ENCODE measurements around the gene GFAP. TPM values are rescaled to one million over a fixed set of nuclear protein-coding genes. Genes with fewer than 3 reads are reported as not detected.

Gene GFAP
- total and polyA plus RNA-seq, 4 donors = 0.24 to 0.42 (median 0.33) TPM; not detected in 1

- no peak overlapping the region for H3K27ac ChIP-seq (ENCODE audit: low read depth in 1 of 2, low read length in 2 of 2)
- H3K4me3 ChIP-seq (ENCODE audit: low read depth in 1 of 3, low read length in 3 of 3) = no peak overlapping the region
- H3K36me3 ChIP-seq (ENCODE audit: control insufficient read depth in 4 of 4, insufficient read depth in 3 of 4, low read depth in 1 of 4, low read length in 3 of 4) = no peaks in the 10 kb centered on the region
- TF ChIP-seq CTCF (IDR thresholded peaks at IDR 0.05; ENCODE audit: low read depth, low read length, missing input control) (no peak), HNF4G (IDR thresholded peaks at IDR 0.05) (no peak), FOXA1 (IDR thresholded peaks at IDR 0.05) (no peak), ZBTB33 (IDR thresholded peaks at IDR 0.05) (no peak), JUND (IDR thresholded peaks at IDR 0.05) (no peak), SP1 (IDR thresholded peaks at IDR 0.05) (no peak), FOXA2 (IDR thresholded peaks at IDR 0.05) (no peak), YY1 (IDR thresholded peaks at IDR 0.05) (no peak), EGR1 (IDR thresholded peaks at IDR 0.05; ENCODE audit: low read depth in 2 of 2) (no peak), RXRA (IDR thresholded peaks at IDR 0.05) (no peak), ATF3 (IDR thresholded peaks at IDR 0.05) (no peak), TAF1 (conservative IDR thresholded peaks at IDR 0.05) (no peak), REST (IDR thresholded peaks at IDR 0.05) (no peak), RAD21 (IDR thresholded peaks at IDR 0.05) (no peak)
- H3K27me3 ChIP-seq (ENCODE audit: control insufficient read depth in 4 of 4, insufficient read depth in 4 of 4, low read length in 3 of 4) = no peaks in the 10 kb centered on the region
- WGBS = 93% methylated on average over 4 of the region's 4 CpGs
- no peaks in the 10 kb centered on the region for H3K9me3 ChIP-seq (ENCODE audit: control insufficient read depth in 4 of 4, low read length in 3 of 4)
- no peak for DNase-seq (ENCODE audit: low spot score)
- H3K9ac ChIP-seq (ENCODE audit: low read depth in 1 of 2, low read length in 2 of 2) = no peak overlapping the region
- H3K4me1 ChIP-seq (ENCODE audit: control insufficient read depth in 4 of 4, insufficient read depth in 4 of 4, low read length in 3 of 4) = peaks cover 0 to 16% (median 10%) of the 10 kb centered on the region in 4 donors
Observed at GRCh38 chr17:44914148-44914547, 1.2 kb downstream of the GFAP start.

GRCh38 chr17:44913676-44914075 lies 1.6 kb downstream of the GFAP start:
- peaks cover 0 to 16% (median 10%) of the 10 kb centered on the region in 4 donors for H3K4me1 ChIP-seq (ENCODE audit: control insufficient read depth in 4 of 4, insufficient read depth in 4 of 4, low read length in 3 of 4)
- 82% methylated on average over 6 of the region's 6 CpGs for WGBS
- H3K27ac ChIP-seq (ENCODE audit: low read depth in 1 of 2, low read length in 2 of 2) = no peak overlapping the region
- TF ChIP-seq REST (IDR thresholded peaks at IDR 0.05) = no peak
- no peak for TF ChIP-seq YY1 (IDR thresholded peaks at IDR 0.05)
- TF ChIP-seq CTCF (IDR thresholded peaks at IDR 0.05; ENCODE audit: low read depth, low read length, missing input control) = no peak
- no peak for TF ChIP-seq HNF4A (conservative IDR thresholded peaks at IDR 0.05)
- no peak for TF ChIP-seq FOXA1 (IDR thresholded peaks at IDR 0.05)
- no peak for TF ChIP-seq MAX (IDR thresholded peaks at IDR 0.05)
- TF ChIP-seq RAD21 (IDR thresholded peaks at IDR 0.05) = no peak
- TF ChIP-seq SP1 (IDR thresholded peaks at IDR 0.05) = no peak
- no peak for TF ChIP-seq NR2F2 (IDR thresholded peaks at IDR 0.05)
- no peak overlapping the region for H3K9ac ChIP-seq (ENCODE audit: low read depth in 1 of 2, low read length in 2 of 2)
- no peak overlapping the region for H3K4me3 ChIP-seq (ENCODE audit: low read depth in 1 of 3, low read length in 3 of 3)
- no peaks in the 10 kb centered on the region for H3K27me3 ChIP-seq (ENCODE audit: control insufficient read depth in 4 of 4, insufficient read depth in 4 of 4, low read length in 3 of 4)
- no peak for DNase-seq (ENCODE audit: low spot score)
- H3K36me3 ChIP-seq (ENCODE audit: control insufficient read depth in 4 of 4, insufficient read depth in 3 of 4, low read depth in 1 of 4, low read length in 3 of 4) = no peaks in the 10 kb centered on the region
- H3K9me3 ChIP-seq (ENCODE audit: control insufficient read depth in 4 of 4, low read length in 3 of 4) = no peaks in the 10 kb centered on the region

Data from liver (tissue), 9 donors.